Measurements from ENCODE around the gene ATP10B. TPM values are rescaled to one million over a fixed set of nuclear protein-coding genes. Genes with fewer than 3 reads are reported as not detected.

Gene ATP10B
- total RNA-seq, 4 donors from 2014 or later, result 116 to 298 (median 150) TPM

DNA sequence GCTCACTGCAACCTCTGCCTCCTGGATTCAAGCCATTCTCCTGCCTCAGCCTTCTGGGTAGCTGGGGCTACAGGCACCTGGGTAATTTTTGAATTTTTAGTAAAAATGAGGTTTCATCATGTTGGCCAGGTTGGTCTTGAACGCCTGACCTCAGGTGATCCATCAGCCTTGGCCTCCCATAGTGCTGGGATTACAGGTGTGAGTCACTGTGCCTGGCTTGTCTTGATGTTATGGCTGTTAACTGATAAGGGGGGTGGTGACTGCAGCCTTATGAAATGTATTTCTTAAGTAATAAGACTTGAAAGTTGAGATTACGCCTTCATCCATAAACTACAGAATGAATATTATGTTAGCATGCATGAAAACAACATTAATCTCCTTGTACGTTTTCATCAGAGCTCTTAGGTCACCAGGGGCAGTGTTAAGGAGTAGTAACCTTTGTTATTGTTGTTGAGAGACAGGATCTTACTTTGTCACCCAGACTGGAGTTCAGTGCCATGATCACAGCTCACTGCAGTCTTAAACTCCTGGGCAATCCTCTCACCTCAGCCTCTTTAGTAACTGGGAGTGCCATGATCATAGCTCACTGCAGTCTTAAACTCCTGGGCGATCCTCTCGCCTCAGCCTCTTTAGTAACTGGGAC, 148.3 kb downstream of the ATP10B start:
- H3K4me3 ChIP-seq, result no peak overlapping the region
- TF ChIP-seq POLR2AphosphoS5 (IDR thresholded peaks at IDR 0.05), result peak in 1 of 3 donors; percentile 27
- TF ChIP-seq, protein P1, sequence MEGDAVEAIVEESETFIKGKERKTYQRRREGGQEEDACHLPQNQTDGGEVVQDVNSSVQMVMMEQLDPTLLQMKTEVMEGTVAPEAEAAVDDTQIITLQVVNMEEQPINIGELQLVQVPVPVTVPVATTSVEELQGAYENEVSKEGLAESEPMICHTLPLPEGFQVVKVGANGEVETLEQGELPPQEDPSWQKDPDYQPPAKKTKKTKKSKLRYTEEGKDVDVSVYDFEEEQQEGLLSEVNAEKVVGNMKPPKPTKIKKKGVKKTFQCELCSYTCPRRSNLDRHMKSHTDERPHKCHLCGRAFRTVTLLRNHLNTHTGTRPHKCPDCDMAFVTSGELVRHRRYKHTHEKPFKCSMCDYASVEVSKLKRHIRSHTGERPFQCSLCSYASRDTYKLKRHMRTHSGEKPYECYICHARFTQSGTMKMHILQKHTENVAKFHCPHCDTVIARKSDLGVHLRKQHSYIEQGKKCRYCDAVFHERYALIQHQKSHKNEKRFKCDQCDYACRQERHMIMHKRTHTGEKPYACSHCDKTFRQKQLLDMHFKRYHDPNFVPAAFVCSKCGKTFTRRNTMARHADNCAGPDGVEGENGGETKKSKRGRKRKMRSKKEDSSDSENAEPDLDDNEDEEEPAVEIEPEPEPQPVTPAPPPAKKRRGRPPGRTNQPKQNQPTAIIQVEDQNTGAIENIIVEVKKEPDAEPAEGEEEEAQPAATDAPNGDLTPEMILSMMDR (IDR thresholded peaks at IDR 0.05), result no peak
- H3K36me3 ChIP-seq, result no peaks in the 10 kb centered on the region
- WGBS, 2 donors (ENCODE audit: low coverage in 1 of 2), result 83% methylated on average over 5 of the region's 5 CpGs; no CpG with 5 or more reads in 1 of the 2 donors
- in situ Hi-C loops (cut with MboI; ENCODE audit: low pct_ligation_motif_present in 1 of 4, low pct_unique_long_range_greater_than_20kb in 1 of 4, low sequenced_read_pairs in 3 of 4) (no loop called here), intact Hi-C loops (cut with DNase I; ENCODE audit: low total_unique reads) (no loop called here)
- DNase-seq, result no peak
- no peaks in the 10 kb centered on the region for H3K27me3 ChIP-seq
- peaks cover 0 to 14% (median 6%) of the 10 kb centered on the region in 4 donors for H3K4me1 ChIP-seq
- peaks cover 5 to 9% of the 10 kb centered on the region in 2 donors for H3K9me3 ChIP-seq
- H3K27ac ChIP-seq, result no peak overlapping the region

GRCh38 chr5:160702934-160703333, 149.1 kb downstream of the ATP10B start:
- TF ChIP-seq POLR2A (IDR thresholded peaks at IDR 0.05) (no peak), POLR2AphosphoS5 (IDR thresholded peaks at IDR 0.05) (no peak), EP300 (IDR thresholded peaks at IDR 0.05; ENCODE audit: low read depth) (no peak)
- TF ChIP-seq, protein P1 (IDR thresholded peaks at IDR 0.05), result no peak
- H3K36me3 ChIP-seq, result no peaks in the 10 kb centered on the region
- H3K27ac ChIP-seq, result no peak overlapping the region
- H3K27me3 ChIP-seq, result no peaks in the 10 kb centered on the region
- peaks cover 0 to 21% (median 9%) of the 10 kb centered on the region in 4 donors for H3K4me1 ChIP-seq
- DNase-seq, result no peak
- WGBS, 2 donors (ENCODE audit: low coverage in 1 of 2), result 73 to 74% methylated on average over 3 of the region's 3 CpGs
- H3K9me3 ChIP-seq, result peaks cover 5 to 9% of the 10 kb centered on the region in 2 donors
- no peak overlapping the region for H3K4me3 ChIP-seq
- in situ Hi-C loops (cut with MboI; ENCODE audit: low pct_ligation_motif_present in 1 of 4, low pct_unique_long_range_greater_than_20kb in 1 of 4, low sequenced_read_pairs in 3 of 4) (no loop called here), intact Hi-C loops (cut with DNase I; ENCODE audit: low total_unique reads) (no loop called here)

DNA sequence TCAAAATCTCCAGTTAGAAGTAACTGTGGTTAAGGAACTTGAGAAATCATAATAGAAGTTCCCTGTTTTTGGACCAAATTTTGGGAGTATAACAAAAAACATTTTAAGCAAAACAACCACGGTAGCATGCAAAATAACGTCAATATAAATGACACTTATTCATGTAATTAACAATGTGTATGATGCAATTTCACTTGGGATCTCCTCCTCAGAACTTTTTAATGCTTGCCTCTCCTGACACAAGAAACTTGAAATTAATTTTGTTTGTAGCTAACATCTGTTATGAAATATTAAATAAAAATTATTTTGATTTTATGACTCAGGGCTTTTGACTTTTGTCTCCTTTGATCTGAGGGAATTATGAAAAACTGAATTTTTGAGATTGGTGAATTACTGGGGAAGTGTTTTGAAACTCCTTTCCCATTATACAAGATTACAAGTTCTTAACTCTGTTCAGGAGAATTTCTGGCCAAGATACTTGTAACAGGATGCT, 149.7 kb downstream of the ATP10B start:
- Histone ChIP-seq H3K4me1 (peaks cover 0 to 27% (median 11%) of the 10 kb centered on the region in 4 donors), H3K27me3 (no peaks in the 10 kb centered on the region), H3K36me3 (no peaks in the 10 kb centered on the region), H3K27ac (no peak overlapping the region), H3K9me3 (peaks cover 5 to 9% of the 10 kb centered on the region in 2 donors), H3K4me3 (no peak overlapping the region)
- intact Hi-C loops (cut with DNase I; ENCODE audit: low total_unique reads), result no loop called here
- in situ Hi-C loops (cut with MboI; ENCODE audit: low pct_ligation_motif_present in 1 of 4, low pct_unique_long_range_greater_than_20kb in 1 of 4, low sequenced_read_pairs in 3 of 4), result no loop called here
- TF ChIP-seq EP300 (IDR thresholded peaks at IDR 0.05; ENCODE audit: low read depth), result no peak
- TF ChIP-seq, protein P1 (IDR thresholded peaks at IDR 0.05), result no peak
- TF ChIP-seq POLR2A (IDR thresholded peaks at IDR 0.05), result no peak
- TF ChIP-seq POLR2AphosphoS5 (IDR thresholded peaks at IDR 0.05), result no peak
- 75 to 77% methylated on average over 2 of the region's 2 CpGs for WGBS, 2 donors (ENCODE audit: low coverage in 1 of 2)
- DNase-seq, result no peak

DNA sequence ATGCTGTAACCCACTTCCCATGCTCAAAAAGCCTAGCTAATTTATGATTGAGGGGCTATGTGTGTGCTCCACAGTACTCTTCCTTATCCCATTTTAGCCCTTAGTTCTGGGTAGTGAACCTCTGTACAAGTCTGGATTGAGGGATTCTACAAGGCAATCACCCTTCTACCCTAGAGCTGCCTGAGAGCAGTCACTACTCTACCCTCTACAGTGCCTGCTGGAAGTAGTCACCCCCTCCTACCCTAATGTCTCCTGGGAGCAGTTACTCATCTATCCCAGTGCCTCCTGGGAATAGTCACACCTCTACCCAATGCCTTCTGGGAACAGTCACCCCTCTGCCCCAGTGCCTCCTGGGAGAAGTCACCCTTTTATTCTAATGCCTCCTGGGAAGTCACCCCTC, 150.6 kb downstream of the ATP10B start:
- TF ChIP-seq POLR2AphosphoS5 (IDR thresholded peaks at IDR 0.05) (no peak), POLR2A (IDR thresholded peaks at IDR 0.05) (no peak), EP300 (IDR thresholded peaks at IDR 0.05; ENCODE audit: low read depth) (no peak)
- TF ChIP-seq, protein P1 (IDR thresholded peaks at IDR 0.05), result no peak
- Histone ChIP-seq H3K4me1 (peaks cover 0 to 36% (median 11%) of the 10 kb centered on the region in 4 donors), H3K9me3 (peaks cover 5 to 9% of the 10 kb centered on the region in 2 donors), H3K27ac (no peak overlapping the region), H3K36me3 (no peaks in the 10 kb centered on the region), H3K27me3 (no peaks in the 10 kb centered on the region), H3K4me3 (no peak overlapping the region)
- intact Hi-C loops (cut with DNase I; ENCODE audit: low total_unique reads) (no loop called here), in situ Hi-C loops (cut with MboI; ENCODE audit: low pct_ligation_motif_present in 1 of 4, low pct_unique_long_range_greater_than_20kb in 1 of 4, low sequenced_read_pairs in 3 of 4) (no loop called here)
- no peak for DNase-seq

All from transverse colon (tissue), 4 donors.